Subcutaneous abdominal adipose tissue (tissue), 5 donors: ENCODE measurements around the gene MMP15.

Source experiments
- H3K27ac ChIP-seq: one replicate; pipeline ENCODE4 v1.7.0; 2013; ENCODE audit warnings: low read depth, mild to moderate bottlenecking, inconsistent platforms, low read length, moderate library complexity
- H3K27me3 ChIP-seq, 5 donors: one replicate each; pipeline ENCODE4 v1.7.0; 2013; ENCODE audit warnings: low read length in 5 of 5, inconsistent platforms in 1 of 5; ENCODE audit not compliant: control insufficient read depth in 5 of 5, insufficient read depth in 4 of 5
- H3K36me3 ChIP-seq, 5 donors: one replicate each; pipeline ENCODE4 v1.7.0; 2013; ENCODE audit warnings: low read length in 5 of 5; ENCODE audit not compliant: control insufficient read depth in 5 of 5, insufficient read depth in 5 of 5
- H3K4me1 ChIP-seq, 5 donors: one replicate each; pipeline ENCODE4 v1.7.0; 2013; ENCODE audit warnings: low read length in 5 of 5, mild to moderate bottlenecking in 3 of 5, moderate library complexity in 1 of 5; ENCODE audit not compliant: control insufficient read depth in 5 of 5, insufficient read depth in 5 of 5
- H3K4me3 ChIP-seq, 5 donors: one replicate each; pipeline ENCODE4 v1.7.0; 2013; ENCODE audit warnings: low read length in 5 of 5, low read depth in 1 of 5
- H3K9ac ChIP-seq, 5 donors: one replicate each; pipeline ENCODE4 v1.7.0; 2013; ENCODE audit warnings: low read length in 5 of 5, mild to moderate bottlenecking in 4 of 5, moderate library complexity in 3 of 5
- H3K9me3 ChIP-seq, 5 donors: one replicate each; pipeline ENCODE4 v1.7.0; 2013; ENCODE audit warnings: low read length in 5 of 5; ENCODE audit not compliant: control insufficient read depth in 5 of 5
- donor health status: healthy.
- donor health status: healthy.
- donor health status: healthy.
- donor health status: healthy.
- donor health status: healthy.

MMP15 gene

DNA sequence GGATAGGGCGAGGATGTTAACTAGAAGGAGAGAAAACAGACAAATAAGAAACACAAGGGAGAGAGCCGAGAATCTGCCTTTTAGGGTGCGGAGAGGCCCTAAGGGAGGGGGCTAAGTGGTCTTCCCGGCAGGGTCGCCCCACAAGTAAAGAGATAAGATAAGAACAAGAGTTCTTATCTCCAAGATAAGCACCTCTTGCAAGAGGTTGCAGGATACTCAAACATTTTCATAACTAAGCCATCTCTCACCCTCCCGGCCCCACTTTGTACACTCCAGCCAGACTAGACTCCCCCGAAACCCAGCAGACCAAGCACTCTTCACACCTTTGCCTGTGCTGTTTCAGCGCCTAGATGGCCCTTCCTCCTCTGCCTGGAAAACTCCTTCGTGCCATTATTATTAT is 39.4 kb upstream of the MMP15 start:
- no peaks in the 10 kb centered on the region for H3K9me3 ChIP-seq
- peaks cover 0 to 15% (median 14%) of the 10 kb centered on the region in 5 donors for H3K4me1 ChIP-seq
- no peak overlapping the region for H3K4me3 ChIP-seq
- no peak overlapping the region for H3K27ac ChIP-seq
- H3K9ac ChIP-seq: no peak overlapping the region
- no peaks in the 10 kb centered on the region for H3K36me3 ChIP-seq
- peaks cover 0 to 10% (median 6%) of the 10 kb centered on the region in 5 donors for H3K27me3 ChIP-seq

DNA sequence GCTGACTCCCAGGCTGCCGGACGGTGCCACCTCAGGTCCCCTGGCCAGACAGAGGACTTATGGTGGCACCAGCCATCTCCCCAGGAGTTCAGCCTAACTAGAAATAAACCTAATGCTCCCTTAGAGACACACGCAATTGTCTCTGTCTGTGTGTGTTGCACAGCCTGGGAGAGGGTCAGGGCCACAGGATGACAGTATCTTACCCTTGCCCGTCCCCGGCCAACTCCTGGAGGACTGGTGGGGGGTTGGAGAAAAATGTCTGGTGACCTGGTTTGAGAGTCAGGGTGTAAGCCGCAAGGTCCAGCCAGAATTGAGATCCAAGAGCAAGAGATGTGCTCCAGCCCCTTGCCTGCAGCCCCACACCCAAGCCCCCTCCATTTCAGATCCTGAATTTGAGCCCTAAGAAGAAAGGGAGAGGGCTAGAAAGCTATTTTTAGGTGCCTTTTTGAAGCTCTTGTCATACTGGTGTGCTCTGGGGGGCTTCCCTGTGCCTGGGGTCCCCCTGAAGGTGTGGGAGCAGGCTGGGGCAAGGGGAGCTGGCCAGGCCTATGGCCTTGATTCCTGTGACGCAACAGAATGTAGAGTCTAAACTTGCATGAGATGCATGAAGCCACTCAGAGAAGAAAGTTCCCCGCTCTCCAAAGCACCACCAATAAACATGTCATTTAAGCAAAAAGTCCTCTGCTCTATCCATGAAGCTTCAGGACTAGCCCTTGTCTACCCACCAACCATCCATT is 37.9 kb upstream of the MMP15 start:
- H3K9ac ChIP-seq: no peak overlapping the region
- H3K27me3 ChIP-seq: peaks cover 0 to 7% (median 3%) of the 10 kb centered on the region in 5 donors
- H3K4me1 ChIP-seq: peaks cover 0 to 15% (median 14%) of the 10 kb centered on the region in 5 donors
- no peak overlapping the region for H3K4me3 ChIP-seq
- no peak overlapping the region for H3K27ac ChIP-seq
- no peaks in the 10 kb centered on the region for H3K9me3 ChIP-seq
- H3K36me3 ChIP-seq: no peaks in the 10 kb centered on the region

DNA sequence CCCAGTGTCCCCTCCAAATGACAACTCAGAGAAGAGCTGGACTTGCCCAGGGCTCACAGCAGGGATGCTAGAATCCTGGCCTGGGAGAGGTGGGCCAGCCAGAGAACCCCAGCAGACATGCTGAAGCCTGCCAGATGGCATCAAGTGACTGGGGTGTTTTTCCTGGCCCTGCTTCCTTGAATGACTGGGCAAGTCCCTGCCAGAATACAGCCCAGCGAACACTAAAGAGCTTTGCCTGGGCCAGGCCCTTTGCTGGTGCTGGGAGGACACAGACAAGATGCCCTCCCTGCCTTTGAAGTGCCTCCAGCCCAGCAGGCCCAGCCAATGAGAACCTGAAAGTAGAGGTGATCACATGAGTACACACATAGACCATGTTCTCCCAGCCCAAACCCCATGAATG is 36.6 kb upstream of the MMP15 start:
- Histone ChIP-seq H3K9me3 (no peaks in the 10 kb centered on the region), H3K27ac (no peak overlapping the region), H3K4me1 (peaks cover 0 to 15% (median 14%) of the 10 kb centered on the region in 5 donors), H3K36me3 (peaks cover 0 to 12% (median 3%) of the 10 kb centered on the region in 5 donors), H3K27me3 (peaks cover 0 to 7% (median 3%) of the 10 kb centered on the region in 5 donors), H3K4me3 (no peak overlapping the region), H3K9ac (no peak overlapping the region)

DNA sequence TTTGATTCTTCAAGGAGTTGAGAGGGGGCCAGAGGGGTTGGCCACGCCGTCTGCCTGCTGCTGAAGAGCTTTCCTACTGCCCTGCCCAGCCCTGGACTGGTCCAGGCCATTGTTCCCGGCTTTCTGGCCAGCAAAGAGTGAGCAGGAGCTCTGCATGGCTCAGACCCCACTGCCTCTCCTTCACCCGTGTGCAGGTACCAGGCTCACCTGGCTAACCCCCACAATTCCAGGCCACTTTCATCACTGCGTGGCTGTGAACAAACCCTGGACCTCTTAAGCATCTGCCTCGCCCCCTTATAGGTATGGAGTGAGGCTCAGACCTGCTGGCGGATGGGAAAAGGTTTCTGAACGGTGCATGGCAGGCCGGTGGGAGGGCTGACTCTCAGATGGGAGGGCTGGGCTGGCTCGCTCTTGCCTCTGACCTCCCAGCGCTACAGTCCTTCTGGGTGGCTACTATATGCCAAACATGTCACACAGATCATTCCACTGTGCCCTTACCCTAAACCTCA is 33.9 kb upstream of the MMP15 start:
- no peaks in the 10 kb centered on the region for H3K9me3 ChIP-seq
- H3K27ac ChIP-seq: no peak overlapping the region
- peaks cover 0 to 12% (median 6%) of the 10 kb centered on the region in 5 donors for H3K4me1 ChIP-seq
- no peak overlapping the region for H3K4me3 ChIP-seq
- no peaks in the 10 kb centered on the region for H3K27me3 ChIP-seq
- H3K36me3 ChIP-seq: peaks cover 0 to 30% (median 19%) of the 10 kb centered on the region in 5 donors
- H3K9ac ChIP-seq: no peak overlapping the region

DNA sequence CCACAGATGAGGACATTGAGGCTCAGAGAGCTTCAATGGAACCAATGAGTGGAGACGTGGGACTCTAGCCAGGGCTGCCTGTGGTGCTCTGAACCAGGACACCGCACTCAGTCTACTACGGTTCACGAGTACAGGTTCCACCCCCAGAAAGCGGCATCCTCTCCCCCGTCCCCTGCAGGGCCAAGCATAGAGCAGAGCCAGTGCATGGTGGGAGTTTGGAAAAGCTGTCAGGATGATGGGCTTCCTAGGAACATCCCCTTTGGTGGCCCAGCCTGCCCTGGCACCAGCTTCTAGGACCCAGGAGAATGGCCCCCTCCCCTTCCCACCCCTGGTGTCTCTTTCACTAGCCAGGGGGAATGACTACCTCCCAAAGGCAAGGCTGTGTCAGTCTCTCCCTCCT is 33.5 kb upstream of the MMP15 start:
- Histone ChIP-seq H3K9ac (no peak overlapping the region), H3K27ac (no peak overlapping the region)

DNA sequence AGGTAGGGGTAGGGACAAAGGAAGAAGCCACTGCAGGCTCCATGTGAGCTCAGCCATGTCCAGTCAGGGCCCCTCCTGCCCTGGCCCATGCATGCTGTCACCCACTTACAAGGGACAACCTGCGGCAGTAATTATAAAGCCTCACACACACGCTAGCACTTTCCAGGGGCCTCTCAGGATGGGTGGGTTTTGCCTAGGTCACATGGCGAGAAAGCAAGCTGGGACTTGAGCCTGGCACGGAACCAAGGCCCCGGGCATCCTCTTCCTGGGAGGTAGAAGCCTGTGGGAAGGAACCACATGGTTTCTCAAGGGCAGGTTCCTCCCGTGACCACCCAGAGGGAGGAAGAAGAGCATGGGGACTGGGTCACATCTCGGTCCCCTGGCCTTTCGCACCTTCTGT is 32.1 kb upstream of the MMP15 start:
- H3K27ac ChIP-seq: no peak overlapping the region
- no peaks in the 10 kb centered on the region for H3K27me3 ChIP-seq
- no peaks in the 10 kb centered on the region for H3K9me3 ChIP-seq
- peaks cover 0 to 48% (median 34%) of the 10 kb centered on the region in 5 donors for H3K36me3 ChIP-seq
- H3K9ac ChIP-seq: no peak overlapping the region
- no peak overlapping the region for H3K4me3 ChIP-seq
- H3K4me1 ChIP-seq: peaks cover 0 to 20% (median 12%) of the 10 kb centered on the region in 5 donors

More for the DNA sequence above, 33.5 kb upstream of the MMP15 start:
- H3K27me3 ChIP-seq: no peaks in the 10 kb centered on the region
- H3K4me1 ChIP-seq: peaks cover 0 to 12% (median 6%) of the 10 kb centered on the region in 5 donors
- H3K36me3 ChIP-seq: peaks cover 0 to 35% (median 24%) of the 10 kb centered on the region in 5 donors
- H3K9me3 ChIP-seq: no peaks in the 10 kb centered on the region
- H3K4me3 ChIP-seq: no peak overlapping the region

DNA sequence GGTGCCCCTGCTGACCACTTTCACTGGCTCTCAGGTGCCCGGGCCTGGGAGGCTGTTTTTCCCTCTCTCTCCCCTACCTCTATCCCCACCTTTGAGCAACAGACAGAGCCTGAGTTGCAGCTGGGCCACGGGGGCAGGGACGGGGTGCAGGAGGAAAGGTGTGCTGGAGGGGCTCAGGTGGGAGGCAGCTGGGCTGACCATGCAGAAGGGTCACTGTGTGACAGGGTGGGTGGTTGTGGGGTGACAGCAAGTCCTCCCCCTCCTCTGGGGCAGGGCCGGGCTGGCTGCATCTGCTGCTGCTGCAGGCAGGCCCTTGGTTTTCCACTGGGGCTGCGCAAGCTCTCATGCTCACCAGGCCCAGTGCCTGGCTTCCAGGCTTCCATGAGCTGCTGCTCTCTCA is 31.7 kb upstream of the MMP15 start:
- H3K36me3 ChIP-seq: peaks cover 0 to 48% (median 34%) of the 10 kb centered on the region in 5 donors
- no peak overlapping the region for H3K4me3 ChIP-seq
- no peaks in the 10 kb centered on the region for H3K27me3 ChIP-seq
- H3K9me3 ChIP-seq: no peaks in the 10 kb centered on the region
- no peak overlapping the region for H3K27ac ChIP-seq
- H3K4me1 ChIP-seq: peaks cover 0 to 24% (median 16%) of the 10 kb centered on the region in 5 donors
- no peak overlapping the region for H3K9ac ChIP-seq

DNA sequence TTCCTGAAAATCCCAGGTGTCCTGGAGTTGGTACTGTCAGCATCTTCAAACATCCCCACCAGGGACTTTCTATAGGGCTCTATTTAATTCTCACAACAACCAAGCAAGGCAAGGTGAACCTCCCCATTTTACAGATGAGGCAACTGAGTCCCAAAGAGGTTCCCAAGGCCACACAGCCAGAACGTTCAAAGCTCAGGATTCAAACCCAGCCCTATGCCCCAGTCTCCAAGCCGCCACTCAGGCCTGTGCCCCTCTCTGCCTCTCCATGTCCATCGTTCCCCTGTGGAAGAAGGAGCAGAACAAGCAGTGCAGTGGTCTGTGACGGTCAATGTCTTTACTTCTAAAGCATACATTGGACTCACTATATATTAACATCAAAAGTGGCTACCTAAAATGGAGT is 31.2 kb upstream of the MMP15 start:
- no peak overlapping the region for H3K27ac ChIP-seq
- no peak overlapping the region for H3K9ac ChIP-seq
- H3K9me3 ChIP-seq: no peaks in the 10 kb centered on the region
- H3K4me3 ChIP-seq: no peak overlapping the region
- peaks cover under 1 to 29% (median 21%) of the 10 kb centered on the region in 5 donors for H3K4me1 ChIP-seq
- H3K27me3 ChIP-seq: no peaks in the 10 kb centered on the region
- peaks cover 0 to 48% (median 34%) of the 10 kb centered on the region in 5 donors for H3K36me3 ChIP-seq

DNA sequence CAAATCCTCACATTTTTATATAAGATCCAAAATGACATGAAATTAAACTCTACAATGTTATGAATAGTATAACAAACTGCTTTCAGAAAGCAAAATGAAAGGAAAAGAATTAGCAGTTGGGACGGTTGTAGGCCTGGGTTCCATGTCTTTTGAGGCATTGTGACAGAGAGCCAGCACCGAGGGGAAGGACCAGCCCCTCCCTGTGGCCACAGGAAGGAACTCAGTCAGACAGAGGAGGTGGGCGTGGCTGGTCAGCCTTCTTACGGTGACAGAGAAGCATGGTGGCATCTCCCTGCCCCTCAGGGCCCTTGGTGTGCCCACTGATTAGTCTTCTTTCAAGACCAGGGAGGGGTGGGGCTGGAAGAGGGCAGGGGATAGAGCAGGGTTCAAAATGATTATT is 30.8 kb upstream of the MMP15 start:
- peaks cover 4 to 33% (median 25%) of the 10 kb centered on the region in 5 donors for H3K4me1 ChIP-seq
- H3K36me3 ChIP-seq: peaks cover 0 to 48% (median 34%) of the 10 kb centered on the region in 5 donors
- H3K27ac ChIP-seq: no peak overlapping the region

DNA sequence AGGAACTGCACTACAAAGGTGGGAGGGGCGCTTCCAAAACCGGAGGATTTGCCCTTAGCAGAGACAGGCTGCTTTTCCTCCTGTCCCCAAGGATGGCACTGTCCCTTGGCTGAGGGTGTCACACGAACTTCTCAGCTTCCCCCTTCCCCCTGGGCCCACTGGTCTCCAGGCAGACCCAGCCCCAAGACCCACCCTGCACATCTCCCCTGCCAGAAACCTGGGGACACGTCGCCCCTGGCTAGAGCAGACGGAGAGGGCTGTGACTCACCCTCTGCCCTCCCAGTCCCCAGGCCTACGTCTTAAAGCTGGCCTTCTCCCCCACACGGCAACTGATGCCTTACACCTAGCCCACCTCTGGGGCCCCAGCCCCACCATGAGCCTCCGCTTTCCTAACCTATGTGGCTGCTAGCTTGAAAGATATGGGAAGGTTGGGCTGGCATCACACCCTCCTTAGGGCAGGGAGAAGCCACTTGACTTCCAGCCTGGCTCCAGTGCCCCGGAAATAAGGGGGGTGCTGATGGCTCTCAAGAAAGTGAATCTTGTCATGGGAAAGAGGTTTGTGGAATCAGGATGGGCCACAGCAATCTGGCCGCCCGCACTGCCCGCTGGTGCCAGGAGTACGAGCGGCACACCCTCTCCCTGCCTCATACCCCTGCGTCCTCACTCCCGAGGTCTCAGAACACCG is 29.7 kb upstream of the MMP15 start:
- Histone ChIP-seq H3K36me3 (peaks cover 0 to 48% (median 34%) of the 10 kb centered on the region in 5 donors), H3K9ac (peak overlapping the region in 2 of 5 donors; percentile 22 to 28), H3K4me3 (no peak overlapping the region), H3K4me1 (peaks cover 4 to 37% (median 30%) of the 10 kb centered on the region in 5 donors), H3K27ac (no peak overlapping the region), H3K27me3 (no peaks in the 10 kb centered on the region), H3K9me3 (no peaks in the 10 kb centered on the region)

More for the DNA sequence above, 30.8 kb upstream of the MMP15 start:
- Histone ChIP-seq H3K9ac (no peak overlapping the region), H3K4me3 (no peak overlapping the region), H3K27me3 (no peaks in the 10 kb centered on the region), H3K9me3 (no peaks in the 10 kb centered on the region)
